ENCODE measurements around the gene OTOF.

DNA sequence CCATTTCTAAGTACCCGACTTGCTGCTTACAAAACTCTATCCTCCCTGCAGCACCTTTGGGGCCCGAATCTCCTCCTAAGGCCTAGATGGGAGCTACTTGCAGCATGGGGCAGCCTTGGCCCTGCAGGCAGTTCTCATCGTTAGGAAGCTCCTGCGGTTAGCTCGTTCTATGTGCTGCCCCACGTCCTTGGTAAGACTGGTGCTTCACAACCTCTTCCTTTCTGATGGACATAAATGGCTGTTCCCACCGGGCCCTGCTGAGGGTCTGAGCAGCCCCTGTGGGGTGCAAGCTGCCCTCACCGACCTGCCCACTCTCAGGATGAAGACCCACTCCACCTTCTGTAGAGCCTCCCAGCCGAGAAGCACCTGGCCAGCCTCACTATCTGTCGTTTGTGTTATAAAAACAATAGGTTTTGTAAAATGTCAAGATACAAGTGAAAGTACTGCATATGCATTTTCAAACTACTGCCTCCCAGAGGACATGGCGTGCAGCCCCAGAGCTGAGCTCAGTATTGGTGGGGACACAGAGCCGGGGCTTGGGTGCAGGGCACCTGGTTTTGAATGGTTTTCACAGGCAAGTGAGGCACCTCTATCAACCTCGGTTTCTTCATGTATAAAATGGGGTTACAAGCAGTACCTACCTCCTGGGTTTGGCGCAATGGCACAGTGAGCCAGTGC is 19.4 kb downstream of the OTOF start:
- TF ChIP-seq, protein P1, sequence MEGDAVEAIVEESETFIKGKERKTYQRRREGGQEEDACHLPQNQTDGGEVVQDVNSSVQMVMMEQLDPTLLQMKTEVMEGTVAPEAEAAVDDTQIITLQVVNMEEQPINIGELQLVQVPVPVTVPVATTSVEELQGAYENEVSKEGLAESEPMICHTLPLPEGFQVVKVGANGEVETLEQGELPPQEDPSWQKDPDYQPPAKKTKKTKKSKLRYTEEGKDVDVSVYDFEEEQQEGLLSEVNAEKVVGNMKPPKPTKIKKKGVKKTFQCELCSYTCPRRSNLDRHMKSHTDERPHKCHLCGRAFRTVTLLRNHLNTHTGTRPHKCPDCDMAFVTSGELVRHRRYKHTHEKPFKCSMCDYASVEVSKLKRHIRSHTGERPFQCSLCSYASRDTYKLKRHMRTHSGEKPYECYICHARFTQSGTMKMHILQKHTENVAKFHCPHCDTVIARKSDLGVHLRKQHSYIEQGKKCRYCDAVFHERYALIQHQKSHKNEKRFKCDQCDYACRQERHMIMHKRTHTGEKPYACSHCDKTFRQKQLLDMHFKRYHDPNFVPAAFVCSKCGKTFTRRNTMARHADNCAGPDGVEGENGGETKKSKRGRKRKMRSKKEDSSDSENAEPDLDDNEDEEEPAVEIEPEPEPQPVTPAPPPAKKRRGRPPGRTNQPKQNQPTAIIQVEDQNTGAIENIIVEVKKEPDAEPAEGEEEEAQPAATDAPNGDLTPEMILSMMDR (conservative IDR thresholded peaks at IDR 0.05; ENCODE audit: low read depth in 2 of 2), result 0 out of 4 replicates have a peak, but pooled peaks have one; percentile 2 to 10
- TF ChIP-seq POLR2AphosphoS5 (IDR thresholded peaks at IDR 0.05; ENCODE audit: low read depth), result no peak
- no peak for TF ChIP-seq CREB1 (CRISPR knock-in tag; IDR thresholded peaks at IDR 0.05; ENCODE audit: low read depth)
- TF ChIP-seq EZH2 (IDR thresholded peaks at IDR 0.05; ENCODE audit: low read depth, unreplicated experiment), result no peak
- no peak for TF ChIP-seq REST (IDR thresholded peaks at IDR 0.05; ENCODE audit: unreplicated experiment)
- TF ChIP-seq ZNF331 (CRISPR knock-in tag; IDR thresholded peaks at IDR 0.05; ENCODE audit: low read depth), result no peak
- TF ChIP-seq JUNB (IDR thresholded peaks at IDR 0.05; ENCODE audit: unreplicated experiment), result no peak
- no peak for TF ChIP-seq EZH2phosphoT487 (IDR thresholded peaks at IDR 0.05; ENCODE audit: unreplicated experiment)
- TF ChIP-seq STAT1 (IDR thresholded peaks at IDR 0.05; ENCODE audit: unreplicated experiment), result no peak
- no peak for TF ChIP-seq ETS1 (IDR thresholded peaks at IDR 0.05)
- TF ChIP-seq NANOG (IDR thresholded peaks at IDR 0.05; ENCODE audit: borderline replicate concordance), result no peak
- TF ChIP-seq ZNF114 (CRISPR knock-in tag; IDR thresholded peaks at IDR 0.05), result no peak

Measured in GM23338 (cell line).